Activated CD4-positive, alpha-beta T cell treated with anti-CD3 and anti-CD28 coated beads, Interleukin-2, amount 50 U/mL, for 16 hours (primary cell): Measurements from ENCODE around the gene OR4M1.
"Not testable (repeated sequence)": the region's sequence is repeated elsewhere in the genome, so short reads cannot be mapped to it uniquely, and the experiment has no call there.

Experiments
- DNase-seq: peaks from one replicate; pipeline ENCODE4 v3.0.0-alpha.2; 2020

OR4M1 gene, protein sequence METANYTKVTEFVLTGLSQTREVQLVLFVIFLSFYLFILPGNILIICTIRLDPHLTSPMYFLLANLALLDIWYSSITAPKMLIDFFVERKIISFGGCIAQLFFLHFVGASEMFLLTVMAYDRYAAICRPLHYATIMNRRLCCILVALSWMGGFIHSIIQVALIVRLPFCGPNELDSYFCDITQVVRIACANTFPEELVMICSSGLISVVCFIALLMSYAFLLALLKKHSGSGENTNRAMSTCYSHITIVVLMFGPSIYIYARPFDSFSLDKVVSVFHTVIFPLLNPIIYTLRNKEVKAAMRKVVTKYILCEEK

DNA sequence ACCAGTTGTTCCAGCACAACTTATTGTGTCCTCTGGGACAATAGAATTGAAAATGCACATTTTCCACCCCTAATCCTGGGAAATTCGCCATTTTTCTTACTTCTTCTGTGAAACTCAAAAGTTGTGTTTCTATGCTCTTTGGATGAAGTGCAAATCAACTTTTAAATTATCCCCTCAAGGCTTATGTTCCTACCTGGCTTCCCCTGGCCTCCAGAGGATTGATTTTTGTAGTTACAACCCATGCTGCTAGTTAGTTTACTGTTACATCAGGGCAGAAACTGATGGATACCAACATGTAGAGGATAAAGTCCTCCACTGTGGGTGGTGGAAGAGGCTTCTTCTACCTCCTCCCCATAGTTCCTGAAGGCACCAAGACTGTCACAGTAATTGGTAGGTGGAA lies at the start of gene OR4M1:
OR4M1 (plus strand) TSS at position 301 of the 400 bp plus-strand sequence. CDS start 6,819 bp downstream, outside the sequence.
- DNase-seq = not testable (repeated sequence)

DNA sequence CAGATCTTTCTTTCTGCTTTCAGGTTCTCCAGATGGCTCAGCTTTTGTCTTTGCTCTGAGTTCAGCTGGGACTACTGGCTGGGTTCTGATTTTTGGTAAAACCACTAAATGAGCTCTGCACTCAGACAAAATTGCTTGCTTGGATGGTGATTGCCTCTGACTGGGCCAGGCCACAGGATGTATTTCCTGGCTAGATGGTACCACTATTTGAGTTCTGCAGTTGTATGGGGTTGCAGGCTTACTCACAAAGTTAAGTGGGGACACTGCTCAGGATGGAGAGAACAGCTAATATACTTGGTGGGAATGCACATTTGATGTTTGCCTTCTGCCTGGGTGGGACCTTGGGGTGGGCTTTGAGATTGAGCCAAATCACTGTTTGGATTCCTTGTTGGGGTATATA lies 43.9 kb upstream of the OR4M1 start:
- no peak for DNase-seq

DNA sequence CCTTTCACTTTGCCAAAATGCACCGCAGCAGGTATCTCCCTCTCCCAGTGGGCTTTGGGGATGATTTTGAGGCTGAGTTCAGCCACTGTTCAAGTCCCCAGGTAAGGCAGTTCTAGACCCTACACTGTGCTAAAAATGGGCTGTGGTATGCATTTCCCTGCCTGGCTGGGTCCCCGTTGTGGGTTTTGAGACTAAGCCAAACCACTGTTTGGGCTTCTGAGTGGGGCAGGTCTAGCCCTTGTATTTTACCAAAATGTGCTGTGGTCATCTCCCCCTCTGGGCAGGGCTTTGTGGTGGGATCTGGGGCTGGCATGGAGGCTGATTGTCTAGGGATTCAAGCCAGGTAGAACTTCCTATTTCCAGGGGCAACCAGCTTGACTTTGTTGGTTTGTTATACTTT lies 43.5 kb upstream of the OR4M1 start:
- no peak for DNase-seq

DNA sequence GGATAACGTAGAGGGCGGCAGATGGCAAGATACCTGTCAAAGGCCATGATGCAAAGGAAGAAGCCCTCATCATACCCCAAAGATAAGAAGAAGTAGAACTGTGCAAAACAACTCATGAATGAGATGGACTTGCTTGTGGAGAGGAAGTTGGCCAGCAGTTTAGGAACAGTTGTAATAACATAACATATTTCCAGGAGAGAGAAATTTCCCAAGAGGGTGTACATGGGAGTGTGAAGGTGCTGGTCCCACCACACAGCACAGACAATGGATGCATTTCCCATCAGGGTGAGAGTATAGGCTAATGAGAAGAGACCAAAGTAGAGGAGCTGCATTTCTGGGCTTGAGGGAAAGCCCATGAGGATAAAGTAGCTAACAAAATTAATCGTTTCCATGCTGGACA lies 39.4 kb upstream of the OR4M1 start:
- not testable (repeated sequence) for DNase-seq

DNA sequence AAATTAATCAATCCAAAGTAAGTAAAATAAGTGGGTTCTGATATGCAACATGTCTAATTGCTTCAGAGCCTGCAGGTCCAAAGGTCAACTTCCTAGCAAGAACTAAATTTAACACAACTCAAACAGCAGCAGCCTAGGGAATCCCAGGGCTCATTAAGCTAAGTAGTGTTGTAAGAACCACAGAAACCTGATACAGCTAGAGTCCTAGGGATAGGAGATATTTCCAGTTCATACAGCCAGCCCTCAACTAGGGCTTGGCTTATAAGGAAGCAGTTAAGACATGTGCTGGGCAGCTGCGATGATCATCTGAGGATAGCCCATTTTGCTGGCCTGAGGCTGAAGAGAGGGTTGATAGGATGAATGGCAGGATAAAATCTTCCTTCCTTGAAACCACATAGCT lies 30.0 kb upstream of the OR4M1 start, which contains the start of gene OR4Q3:
OR4Q3 (plus strand) TSS at position 316 of the 400 bp plus-strand sequence.
- DNase-seq = no peak

DNA sequence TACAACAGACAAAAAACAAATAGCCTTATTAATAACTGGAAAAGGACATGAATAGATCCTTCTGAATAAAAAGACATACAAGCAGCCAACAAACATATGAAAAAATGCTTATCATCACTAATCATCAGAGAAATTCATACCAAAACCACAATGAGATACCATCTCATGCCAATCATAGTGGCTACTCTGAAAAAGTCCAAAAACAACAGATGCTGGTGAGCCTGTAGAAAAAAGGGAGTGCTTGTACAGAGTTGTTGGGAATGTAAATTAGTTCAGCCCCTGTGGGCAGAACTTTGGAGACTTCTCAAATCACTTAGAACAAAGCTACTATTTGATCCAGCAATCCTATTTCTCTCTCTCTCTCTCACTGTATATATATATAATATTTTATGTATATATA lies 21.0 kb upstream of the OR4M1 start:
- DNase-seq = not testable (repeated sequence)

DNA sequence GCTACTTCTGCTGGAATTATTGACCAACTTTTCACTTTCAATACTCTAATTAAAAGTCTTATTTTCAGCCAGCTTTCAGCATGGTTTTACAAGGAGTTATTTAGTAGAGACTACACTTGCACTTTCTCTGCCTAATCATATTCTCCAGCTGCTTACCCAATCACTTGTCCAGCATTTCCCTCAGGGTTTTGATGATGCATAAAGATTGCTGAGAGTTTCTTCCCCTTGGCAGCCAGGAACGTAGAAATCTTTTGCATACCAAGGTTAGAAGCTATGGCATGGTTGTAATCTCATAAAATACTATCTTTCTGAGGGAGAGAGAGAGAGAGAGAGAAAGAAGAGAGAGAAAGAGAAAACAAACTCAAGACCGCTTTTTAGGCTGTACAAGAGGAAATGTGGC lies 19.1 kb upstream of the OR4M1 start:
- no peak for DNase-seq

DNA sequence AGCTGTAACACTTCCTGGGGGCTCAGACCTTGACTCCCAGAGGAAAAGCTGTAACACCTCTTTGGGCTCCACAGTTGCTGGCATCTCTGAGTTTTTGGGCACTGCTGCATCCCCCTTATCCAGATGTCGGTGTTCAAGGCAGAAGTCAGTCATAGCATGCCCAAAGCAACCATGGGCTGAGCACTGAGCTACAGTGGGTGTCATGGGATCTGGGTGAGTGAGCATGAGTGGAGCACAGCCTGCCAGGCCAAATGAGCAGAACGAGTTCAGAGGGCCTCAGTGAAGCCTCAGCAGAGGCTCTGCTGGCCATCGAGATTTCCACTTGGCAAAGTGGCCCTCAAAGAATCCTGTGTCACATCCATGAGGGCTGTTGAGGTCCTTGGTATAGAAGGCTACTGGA lies 1.8 kb upstream of the OR4M1 start:
- DNase-seq = not testable (repeated sequence)

DNA sequence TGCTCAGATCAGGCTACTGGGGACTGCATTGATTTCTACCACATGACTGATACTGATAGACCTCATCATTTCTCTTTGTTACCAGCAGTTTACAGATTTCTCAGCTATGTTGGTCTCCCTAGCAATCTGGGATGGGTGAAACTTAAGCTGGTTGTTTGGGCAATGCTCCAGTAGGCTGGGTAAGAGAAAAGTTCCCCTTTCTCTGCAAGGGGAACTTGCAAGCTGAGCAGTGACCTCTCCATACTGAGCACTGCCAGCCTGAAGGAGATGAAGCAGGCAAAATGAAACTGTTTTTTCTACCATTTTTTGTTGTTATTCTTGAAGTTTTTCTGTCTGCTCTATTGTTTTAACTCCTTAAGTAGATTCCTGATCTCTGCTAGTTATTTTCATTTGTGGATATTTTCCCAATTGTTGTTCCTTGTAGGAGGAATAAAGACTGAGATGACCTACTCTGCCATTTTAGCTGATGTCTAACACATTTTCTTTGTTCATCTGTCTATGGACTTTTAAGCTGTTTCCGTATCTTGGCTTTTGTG lies 1.3 kb upstream of the OR4M1 start:
- DNase-seq = no peak

DNA sequence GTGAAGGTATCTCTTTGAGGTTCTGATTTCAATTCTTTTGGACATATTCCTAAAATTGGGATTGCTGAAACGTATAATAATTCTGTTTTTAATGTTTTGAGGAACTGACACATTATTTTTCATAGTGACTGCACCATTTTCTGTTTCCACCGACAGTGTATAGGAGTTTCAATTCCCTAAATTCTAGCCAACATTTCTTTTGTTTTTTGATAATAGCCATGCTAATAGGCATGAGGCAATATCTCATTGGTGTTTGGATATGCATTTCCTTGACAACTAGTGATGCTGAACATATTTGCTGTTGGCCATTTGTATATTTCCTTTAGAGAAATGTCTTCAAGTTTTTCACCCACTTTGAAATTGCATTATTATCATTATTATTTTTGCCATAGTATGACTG lies 850 bp upstream of the OR4M1 start:
- DNase-seq = not testable (repeated sequence)

DNA sequence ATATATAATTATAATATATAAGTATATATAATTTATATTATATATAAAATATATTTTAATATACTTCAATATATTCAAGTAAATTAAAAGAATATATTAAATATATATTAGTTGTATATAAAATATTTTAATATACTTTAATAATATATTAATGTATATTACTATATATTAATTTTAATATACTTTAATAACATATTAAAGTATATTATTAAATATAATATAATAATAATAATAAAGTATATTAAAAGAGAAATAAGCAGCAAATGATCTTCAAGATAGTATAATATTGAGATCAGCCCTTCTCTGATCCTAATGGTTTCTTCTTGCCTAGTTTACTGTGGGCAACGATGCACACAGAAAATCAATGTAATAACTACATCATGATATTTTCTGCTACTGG lies 2.3 kb downstream of the OR4M1 start:
- DNase-seq = no peak

DNA sequence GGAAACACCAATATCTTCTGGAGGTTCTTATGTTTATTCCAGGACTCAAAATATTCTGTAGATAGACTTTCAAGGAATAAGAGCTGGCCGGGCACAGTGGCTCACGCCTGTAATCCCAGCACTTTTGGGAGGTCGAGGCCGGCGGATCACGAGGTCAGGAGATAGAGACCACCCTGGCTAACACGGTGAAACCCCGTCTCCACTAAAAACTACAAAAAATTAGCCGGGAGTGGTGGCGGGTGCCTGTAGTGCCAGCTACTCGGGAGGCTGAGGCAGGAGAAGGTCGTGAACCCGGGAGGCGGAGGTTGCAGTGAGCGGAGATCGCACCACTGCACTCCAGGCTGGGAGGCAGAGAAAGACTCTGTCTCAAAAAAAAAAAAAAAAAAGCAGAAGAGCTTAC lies 12.5 kb downstream of the OR4M1 start:
- DNase-seq = not testable (repeated sequence)

DNA sequence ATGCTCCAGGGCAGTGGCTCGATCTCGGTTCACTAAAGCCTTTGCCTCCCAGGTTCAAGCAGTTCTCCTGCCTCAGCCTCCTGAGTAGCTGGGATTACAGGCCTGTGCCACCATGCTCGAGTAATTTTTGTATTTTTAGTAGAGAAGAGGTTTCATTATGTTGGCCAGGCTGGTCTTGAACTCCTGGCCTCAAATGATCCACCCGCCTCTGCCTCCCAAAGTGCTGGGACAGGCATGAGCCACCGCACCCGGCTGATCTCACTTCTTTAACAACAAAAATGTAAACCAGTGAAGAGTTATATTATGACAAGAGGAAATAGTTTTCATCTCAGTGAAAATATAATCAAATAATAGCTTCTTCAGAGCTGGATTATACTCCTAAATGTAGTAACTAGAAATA lies 14.0 kb downstream of the OR4M1 start:
- not testable (repeated sequence) for DNase-seq

DNA sequence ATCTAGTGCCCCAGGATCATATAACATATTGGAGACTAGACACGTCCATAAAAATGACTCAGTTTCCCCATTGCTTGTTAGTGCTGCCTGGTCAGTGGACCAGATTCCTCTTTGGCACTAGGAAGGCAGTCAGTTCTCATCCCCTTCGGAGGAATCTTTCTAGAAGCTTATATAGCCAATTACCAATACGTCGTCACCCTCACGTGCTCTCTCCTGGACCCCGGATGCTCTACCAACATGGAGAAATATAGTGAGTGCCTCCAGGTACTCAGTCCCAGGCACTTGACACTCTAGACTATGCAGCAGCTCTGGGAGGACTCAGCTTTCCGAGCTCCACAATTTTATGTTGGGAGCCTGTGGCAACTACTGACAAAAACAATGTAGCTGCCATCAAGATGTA lies 14.8 kb downstream of the OR4M1 start:
- not testable (repeated sequence) for DNase-seq

DNA sequence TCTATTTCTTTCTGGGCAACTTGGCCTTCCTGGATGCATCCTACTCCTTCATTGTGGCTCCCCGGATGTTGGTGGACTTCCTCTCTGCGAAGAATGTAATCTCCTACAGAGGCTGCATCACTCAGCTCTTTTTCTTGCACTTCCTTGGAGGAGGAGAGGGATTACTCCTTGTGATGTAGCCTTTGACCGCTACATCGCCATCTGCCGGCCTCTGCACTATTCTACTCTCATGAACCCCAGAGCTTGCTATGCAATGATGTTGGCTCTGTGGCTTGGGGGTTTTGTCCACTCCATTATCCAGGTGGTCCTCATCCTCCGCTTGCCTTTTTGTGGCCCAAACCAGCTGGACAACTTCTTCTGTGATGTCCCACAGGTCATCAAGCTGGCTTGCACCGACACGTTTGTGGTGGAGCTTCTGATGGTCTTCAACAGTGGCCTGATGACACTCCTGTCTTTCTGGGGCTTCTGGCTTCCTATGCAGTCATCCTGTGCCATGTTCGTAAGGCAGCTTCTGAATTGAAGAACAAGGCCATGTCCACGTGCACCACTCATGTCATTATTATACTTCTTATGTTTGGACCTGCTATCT lies 23.3 kb downstream of the OR4M1 start:
- DNase-seq = not testable (repeated sequence)

DNA sequence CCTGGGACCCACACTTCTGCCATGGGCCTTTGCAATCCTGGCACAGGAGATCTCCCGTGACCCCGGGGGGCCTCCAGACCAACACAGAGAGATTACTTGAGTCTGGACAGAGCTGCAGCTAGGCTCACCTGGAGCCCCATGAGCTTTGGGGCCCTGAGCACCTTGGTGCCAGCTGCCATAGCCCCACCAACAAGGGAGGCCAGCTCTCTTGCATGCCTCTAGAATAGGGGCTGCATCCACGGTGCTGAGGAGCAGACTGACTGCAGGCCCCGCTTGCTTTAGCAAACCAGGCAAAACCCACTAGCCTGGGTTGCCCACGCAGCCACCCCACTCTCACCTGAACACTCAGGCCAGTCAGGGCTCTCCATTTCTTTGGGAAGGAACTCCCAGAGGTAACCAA lies 26.6 kb downstream of the OR4M1 start:
- no peak for DNase-seq

DNA sequence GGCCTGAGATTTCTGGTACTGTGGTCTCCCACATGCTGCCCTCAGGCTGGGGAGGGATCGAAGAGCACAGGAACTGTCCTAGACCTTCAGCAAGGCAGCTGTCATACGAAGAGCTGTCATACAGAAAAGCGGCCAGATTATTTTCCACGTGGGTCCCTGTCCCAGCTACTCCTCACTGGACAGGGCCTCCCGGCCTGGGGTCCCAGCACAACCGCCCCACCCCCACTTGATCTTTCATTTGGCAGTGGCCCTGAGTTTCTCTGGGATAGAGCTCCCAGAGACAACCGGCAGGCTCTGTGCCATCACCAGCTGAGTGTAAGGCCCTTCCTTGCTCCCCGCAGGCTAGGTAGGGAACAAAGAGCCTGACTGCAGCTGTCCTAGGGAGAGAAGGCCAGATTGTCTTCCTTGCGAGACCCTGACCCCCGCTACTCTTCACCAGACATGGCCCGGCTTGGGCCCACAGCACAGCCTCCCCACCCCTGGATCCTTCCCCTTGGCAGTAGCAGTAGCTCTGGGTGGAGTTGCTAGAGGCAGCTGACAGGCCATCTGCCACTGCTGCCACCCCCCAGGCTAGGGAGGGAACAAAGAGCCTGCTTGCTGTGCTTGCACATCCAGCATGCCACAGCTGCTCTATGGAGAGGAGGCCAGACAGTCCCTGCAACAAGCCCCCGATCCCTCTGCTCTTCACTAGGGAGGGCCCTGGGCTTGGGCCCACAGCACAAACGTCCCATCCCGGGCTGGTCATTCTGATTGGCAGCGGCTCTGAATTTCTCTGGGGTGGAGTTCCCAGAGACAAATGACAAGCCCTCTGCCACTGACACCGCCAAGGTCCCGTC lies 27.2 kb downstream of the OR4M1 start:
- DNase-seq = no peak

DNA sequence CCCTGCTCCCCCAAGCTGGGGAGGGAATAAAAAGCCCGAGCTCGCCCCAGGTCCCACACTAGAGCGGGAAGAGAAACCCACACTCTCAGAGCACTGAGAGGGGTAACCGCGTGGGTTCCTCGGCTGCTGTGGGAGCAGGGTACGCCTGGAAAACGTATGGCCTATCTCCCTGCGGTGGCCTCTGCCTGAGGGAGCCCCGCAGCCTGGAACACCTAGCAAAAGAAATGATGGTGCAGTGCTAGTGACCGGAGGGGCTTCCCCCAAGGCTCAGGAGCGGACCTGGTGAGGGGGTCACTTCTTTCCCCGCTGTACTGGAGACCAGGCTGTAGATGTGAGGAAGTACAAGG lies 27.8 kb downstream of the OR4M1 start:
- no peak for DNase-seq

DNA sequence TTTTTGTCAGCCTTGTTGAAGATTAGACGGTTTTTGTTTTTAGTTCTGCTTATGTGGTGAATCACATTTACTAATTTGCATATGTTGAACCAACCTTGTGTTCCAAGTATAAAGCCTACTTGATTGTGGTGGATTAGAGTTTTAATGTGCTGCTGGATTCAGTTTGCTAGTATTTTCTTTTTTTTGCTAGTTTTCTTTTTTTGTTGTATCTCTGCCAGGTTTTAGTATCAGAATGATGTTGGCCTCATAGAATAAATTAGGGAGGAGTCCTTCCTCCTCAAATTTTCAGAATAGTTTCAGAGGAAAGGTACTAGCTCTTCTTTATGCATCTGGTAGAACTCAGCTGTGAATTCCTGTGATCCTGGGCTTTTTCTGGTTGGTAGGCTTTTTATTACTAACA lies 30.2 kb downstream of the OR4M1 start, which contains the start of gene OR4N2:
OR4N2 (plus strand) TSS at position 301 of the 400 bp plus-strand sequence. CDS start 23,679 bp downstream, outside the sequence.
- DNase-seq = not testable (repeated sequence)

DNA sequence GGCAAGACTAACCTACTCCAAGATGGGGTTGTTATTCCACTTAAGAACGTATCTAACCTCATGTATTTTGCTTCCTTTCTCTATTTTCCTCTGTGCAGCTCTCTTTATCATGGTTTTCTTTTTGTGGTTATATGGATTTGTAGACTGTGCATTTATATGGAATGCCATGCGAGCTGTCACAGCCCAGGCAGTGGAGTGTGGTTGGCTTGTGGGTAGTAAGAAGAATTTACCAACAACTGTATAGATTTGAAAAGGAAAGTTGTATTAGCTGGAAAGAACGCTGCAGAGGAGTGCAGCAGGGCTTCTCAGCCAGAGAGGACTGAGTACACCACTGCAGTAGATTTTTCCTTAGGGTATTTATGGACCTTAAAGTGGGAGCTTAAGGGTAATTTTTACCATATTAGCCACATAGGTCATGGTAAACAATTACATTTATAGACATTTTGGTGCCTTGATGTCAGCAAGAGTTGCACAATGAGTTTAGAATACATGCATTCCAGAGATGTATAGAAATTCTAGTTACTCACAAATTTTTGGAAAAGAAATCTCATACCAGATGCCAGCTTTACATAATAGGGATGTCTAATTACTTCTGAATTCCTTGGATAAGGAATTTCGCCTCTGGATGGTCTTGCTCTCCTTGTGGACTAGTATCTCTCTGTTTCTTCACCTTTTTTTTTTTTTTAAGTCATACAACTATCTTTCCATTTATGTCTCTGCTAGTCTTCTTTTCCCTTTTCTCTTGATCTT lies 40.0 kb downstream of the OR4M1 start:
- DNase-seq = not testable (repeated sequence)

DNA sequence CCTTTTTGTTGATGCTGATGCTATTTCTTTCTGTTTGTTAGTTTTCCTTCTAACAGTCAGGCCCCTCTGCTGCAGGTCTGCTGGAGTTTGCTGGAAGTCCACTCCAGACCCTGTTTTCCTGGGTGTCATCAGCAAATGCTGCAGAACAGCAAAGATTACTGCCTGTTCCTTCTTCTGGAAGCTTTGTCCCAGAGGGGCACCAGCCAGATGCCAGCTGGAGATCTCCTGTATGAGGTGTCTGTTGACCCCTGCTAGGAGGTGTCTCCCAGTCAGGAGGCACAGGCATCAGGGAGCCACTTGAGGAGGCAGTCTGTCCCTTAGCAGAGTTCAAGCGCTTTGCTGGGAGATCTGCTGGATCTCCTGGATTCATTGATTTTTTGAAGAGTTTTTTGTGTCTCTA lies 46.6 kb downstream of the OR4M1 start:
- DNase-seq = not testable (repeated sequence)

DNA sequence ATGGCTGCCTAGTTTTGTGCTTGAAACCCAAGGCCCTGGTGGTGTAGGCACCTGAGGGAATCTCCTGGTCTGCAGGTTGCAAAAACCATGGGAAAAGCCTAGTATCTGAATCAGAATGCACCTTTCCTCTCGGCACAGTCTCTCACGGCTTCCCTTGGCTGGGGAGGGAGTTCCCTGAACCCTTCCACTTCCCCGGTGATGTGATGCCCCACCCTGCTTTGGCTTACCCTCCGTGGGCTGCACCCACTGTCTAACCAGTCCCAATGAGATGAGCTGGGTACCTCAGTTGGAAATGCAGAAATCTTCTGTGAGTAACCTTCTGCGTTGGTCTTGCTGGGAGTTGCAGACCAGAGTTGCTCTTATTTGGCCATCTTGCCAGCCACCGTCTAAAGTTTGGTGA lies 47.7 kb downstream of the OR4M1 start:
- DNase-seq = not testable (repeated sequence)

DNA sequence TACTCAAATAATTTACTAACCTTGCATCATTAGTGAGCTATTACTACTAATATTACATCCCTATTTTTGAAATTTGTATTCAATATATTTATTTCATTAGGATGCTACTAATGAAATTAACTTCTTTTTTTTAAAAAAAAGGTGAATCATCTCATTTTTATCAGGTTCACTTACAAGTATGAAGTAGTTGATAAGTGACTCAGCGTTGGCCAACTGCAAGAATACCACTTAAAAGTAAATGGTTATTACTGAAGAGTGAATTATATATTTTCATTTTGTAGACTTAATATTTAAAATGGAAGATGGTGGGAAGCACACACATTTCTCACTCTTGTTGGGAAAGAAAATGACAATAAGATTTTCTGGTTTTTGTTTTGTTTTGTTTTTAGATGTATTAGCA lies 49.9 kb downstream of the OR4M1 start:
- DNase-seq = no peak
